SK-N-MC (cell line): ENCODE measurements around the gene USP22.

Experiments
- EZH2 ChIP-seq: fragments of 200-600 bp; sonication (generic); IDR thresholded peaks from one replicate; pipeline ENCODE4 v1.6.1; 2017; ENCODE audit warnings: antibody characterized with exemption
- FOXP2 ChIP-seq: optimal IDR thresholded peaks from 2 replicates; pipeline ENCODE3; 2011; ENCODE audit warnings: mild to moderate bottlenecking, moderate library complexity; ENCODE audit not compliant: insufficient read depth; ENCODE audit errors: extremely low read length, control extremely low read depth
- POLR2AphosphoS5 ChIP-seq: IDR thresholded peaks from 2 replicates; pipeline ENCODE4 v1.6.1; 2012; ENCODE audit warnings: mild to moderate bottlenecking, low read depth, low read length, borderline replicate concordance

GRCh38 chr17:21077281-21077680 is 34.5 kb upstream of the USP22 start:
- TF ChIP-seq POLR2AphosphoS5 (no peak), EZH2 (no peak), FOXP2 (no peak)
